Vagina (tissue), 2 donors: ENCODE measurements around the gene FPGS.
"Not testable (repeated sequence)": the region's sequence is repeated elsewhere in the genome, so short reads cannot be mapped to it uniquely, and the experiment has no call there.

Source experiments
- CTCF ChIP-seq, 3 experiments: fragments of 450-650 bp in 2 of 3; fragments of 200-600 bp in 1 of 3; sonication (generic) in 1 of 3; IDR thresholded peaks; one replicate each; pipeline ENCODE4 v1.5.1; 2017 to 2019; ENCODE audit warnings: antibody characterized with exemption in 3 of 3, mild to moderate bottlenecking in 2 of 3, moderate library complexity in 2 of 3
- POLR2A ChIP-seq, 2 donors: fragments of 450-650 bp; IDR thresholded peaks; one replicate each; pipeline ENCODE4 v1.6.1; 2017; ENCODE audit warnings: antibody characterized with exemption in 2 of 2, mild to moderate bottlenecking in 2 of 2, moderate library complexity in 2 of 2

DNA sequence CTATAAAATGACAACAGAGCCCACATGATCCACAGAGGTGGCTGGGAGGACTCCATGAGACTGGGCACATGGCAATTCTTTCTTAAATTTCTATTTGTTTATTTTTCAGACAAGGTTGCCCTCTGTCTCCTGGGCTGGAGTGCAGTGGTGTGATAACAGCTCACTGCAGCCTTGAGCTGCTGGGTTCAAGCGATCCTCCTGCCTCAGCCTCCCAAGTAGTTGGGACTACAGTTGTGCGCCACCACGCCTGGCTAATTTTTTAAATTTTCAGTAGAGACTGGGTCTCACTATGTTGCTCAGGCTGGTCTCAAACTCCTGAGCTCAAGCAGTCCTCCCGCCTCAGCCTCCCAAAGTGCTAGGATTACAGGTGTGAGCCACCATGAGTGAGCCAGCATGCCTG is 42.9 kb downstream of the FPGS start:
- TF ChIP-seq CTCF, POLR2A (IDR thresholded peaks at IDR 0.05): not testable (repeated sequence)
